GM12873 (cell line): ENCODE measurements around the gene WWC2.

ENCODE experiments used
- TF ChIP-seq, protein P1 (sequence below): IDR thresholded peaks from 2 replicates; pipeline ENCODE4 v1.5.1; 2012; ENCODE audit warnings: low read depth, mild to moderate bottlenecking, moderate library complexity, low read length, control low read depth; ENCODE audit not compliant: insufficient read depth; ENCODE audit errors: missing control alignments

WWC2 gene

DNA sequence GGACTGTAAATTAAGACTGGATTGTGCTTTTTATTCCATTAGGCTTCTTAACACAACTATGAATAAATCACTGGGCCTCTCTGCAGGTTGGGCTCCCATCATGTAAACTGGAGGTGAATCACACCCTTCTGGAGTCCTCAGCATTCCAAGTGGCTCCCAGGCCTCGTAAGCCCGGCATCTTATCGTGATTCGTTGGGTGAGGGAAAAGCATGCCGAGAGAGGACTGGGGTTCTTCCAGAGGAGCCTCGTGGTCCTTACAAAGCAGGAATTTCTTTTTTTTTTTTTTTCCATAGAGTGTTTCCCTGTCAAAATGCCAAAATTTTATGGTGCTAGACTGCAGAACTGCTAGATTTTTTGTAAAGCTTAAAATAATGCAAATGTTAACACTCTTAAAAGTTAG lies 201.0 kb downstream of the WWC2 start:
- TF ChIP-seq, protein P1, sequence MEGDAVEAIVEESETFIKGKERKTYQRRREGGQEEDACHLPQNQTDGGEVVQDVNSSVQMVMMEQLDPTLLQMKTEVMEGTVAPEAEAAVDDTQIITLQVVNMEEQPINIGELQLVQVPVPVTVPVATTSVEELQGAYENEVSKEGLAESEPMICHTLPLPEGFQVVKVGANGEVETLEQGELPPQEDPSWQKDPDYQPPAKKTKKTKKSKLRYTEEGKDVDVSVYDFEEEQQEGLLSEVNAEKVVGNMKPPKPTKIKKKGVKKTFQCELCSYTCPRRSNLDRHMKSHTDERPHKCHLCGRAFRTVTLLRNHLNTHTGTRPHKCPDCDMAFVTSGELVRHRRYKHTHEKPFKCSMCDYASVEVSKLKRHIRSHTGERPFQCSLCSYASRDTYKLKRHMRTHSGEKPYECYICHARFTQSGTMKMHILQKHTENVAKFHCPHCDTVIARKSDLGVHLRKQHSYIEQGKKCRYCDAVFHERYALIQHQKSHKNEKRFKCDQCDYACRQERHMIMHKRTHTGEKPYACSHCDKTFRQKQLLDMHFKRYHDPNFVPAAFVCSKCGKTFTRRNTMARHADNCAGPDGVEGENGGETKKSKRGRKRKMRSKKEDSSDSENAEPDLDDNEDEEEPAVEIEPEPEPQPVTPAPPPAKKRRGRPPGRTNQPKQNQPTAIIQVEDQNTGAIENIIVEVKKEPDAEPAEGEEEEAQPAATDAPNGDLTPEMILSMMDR = no peak

DNA sequence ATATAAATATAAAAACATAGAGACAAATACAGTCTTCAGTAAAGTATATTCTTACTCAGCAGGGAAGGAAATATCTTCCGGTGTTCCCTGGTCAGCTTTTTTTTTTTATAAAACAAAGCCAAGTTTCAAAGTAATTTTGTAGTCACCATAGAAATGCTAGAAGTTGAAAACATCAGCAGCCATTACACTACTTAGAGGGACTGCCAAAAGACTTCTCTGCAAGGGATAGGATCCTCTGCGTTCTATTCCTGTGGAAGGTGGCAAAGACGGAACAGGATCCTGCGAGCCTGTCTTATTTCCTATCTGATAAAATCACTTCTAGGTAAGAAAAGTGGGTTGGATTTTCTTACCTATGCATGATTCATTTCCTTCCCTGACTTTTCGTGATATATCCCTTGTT lies 201.6 kb downstream of the WWC2 start:
- TF ChIP-seq, protein P1 = no peak

DNA sequence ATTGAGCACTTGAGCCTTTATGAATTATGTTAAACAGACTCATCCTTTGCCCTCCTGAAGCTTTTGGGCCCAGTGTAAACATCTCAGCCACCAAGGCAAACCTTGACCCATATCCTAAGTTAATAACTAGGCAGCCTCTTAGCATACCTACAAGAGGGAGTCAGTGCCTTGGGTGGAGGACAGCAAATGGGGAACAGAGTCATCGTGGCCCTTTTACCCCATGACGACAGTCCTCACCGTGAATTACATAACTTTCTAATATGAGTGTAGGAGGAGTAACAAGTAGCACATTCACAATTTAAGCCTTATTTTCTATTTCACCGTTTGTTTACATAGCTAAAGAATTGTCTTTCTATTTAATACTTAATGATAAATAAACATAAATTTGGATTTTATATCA lies 204.2 kb downstream of the WWC2 start:
- TF ChIP-seq, protein P1 = no peak

DNA sequence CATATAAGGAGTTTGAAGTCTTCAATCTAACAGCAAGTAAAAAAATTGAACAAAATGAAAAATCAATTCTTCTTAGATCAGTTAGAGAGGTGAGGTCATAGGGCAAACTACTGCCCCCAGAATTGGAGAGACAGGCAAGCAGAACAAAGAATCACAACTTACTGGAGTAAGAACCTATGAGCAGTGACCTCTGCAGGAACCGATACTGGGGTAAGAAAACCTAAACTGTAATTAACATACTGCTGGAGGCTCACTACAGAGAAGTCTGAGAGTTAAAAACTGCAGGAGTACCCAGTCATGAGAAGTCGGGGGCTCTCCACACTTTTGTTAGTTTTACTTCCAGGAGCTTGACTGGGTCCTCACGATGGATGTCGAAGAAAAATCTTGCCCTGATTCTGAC lies 205.0 kb downstream of the WWC2 start:
- TF ChIP-seq, protein P1 = no peak

DNA sequence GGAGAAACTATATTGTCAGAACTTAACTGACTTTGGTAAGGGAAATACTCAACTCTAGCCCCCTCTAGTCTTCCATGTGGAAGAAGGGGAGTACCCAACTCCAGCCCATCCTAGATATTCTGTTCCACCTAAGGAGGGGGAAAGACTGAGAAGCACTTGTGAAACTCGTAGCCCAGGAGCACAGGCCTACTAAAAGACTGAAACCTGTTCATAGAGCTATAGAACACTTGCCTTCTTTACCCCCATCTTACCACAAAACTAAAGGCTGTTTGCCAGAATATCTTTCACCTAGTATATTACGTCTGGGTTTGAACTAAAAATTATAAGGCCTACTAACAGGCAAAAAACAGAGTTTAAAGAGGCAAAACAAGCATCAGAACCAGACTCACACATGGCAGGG lies 205.5 kb downstream of the WWC2 start:
- TF ChIP-seq, protein P1 = no peak

DNA sequence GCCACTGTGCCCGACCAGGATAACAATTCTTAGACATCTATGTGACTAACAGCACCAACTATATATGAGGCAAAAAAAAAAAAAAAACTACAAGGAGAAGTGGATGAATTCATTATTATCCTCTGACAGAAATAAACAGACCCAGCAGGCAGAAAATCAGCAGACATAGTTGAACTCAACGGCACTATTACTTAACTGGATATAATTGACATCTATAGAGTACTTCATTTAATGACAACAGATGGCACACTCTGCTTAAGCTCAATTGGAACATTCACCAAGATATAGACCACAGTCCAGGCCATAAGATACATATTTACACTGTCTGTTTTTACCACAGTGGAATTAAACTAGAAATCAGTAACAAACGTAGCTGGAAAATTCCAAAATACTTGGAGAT lies 207.8 kb downstream of the WWC2 start:
- TF ChIP-seq, protein P1 = no peak

DNA sequence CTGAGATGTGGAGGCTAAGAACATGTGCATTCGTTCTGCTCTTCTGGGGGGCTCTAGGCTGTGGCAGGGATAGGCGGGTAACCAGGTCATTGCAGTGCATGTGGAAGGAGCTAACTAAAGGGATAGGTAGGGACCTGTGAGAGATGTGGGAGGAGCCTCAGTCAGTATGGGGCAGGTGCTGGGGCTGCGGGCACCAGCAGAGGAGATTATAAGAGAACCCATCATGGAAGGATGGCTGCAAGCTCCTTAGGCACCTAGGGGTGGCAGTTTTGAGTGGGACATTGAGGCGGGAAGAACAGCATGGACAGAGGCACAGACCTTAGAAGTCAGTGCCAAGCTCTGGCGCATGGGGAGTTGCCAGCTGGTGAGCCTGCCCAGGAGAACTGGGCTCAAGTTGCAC lies 213.8 kb downstream of the WWC2 start:
- TF ChIP-seq, protein P1 = no peak
